H9 (cell line): ENCODE results near the gene YIPF1. TPM values are rescaled to one million over a fixed set of nuclear protein-coding genes. Genes with fewer than 3 reads are reported as not detected.

Source experiments
- DNase-seq: peaks from one replicate; pipeline ENCODE4 v3.0.0-alpha.2; 2017
- H2AFZ ChIP-seq: one replicate; pipeline ENCODE4 v1.6.1; 2013; ENCODE audit warnings: mild to moderate bottlenecking, low read length, control low read depth, moderate library complexity
- H2AK5ac ChIP-seq: 2 replicates; pipeline ENCODE4 v1.6.1; 2013; ENCODE audit warnings: low read length, control low read depth, mixed read lengths; ENCODE audit not compliant: insufficient read length
- H2BK120ac ChIP-seq: one replicate; pipeline ENCODE4 v1.6.1; 2013; ENCODE audit warnings: low read depth, mild to moderate bottlenecking, low read length, control low read depth, inconsistent platforms; ENCODE audit not compliant: poor library complexity, severe bottlenecking
- H2BK12ac ChIP-seq: 2 replicates; pipeline ENCODE4 v1.6.1; 2013; ENCODE audit warnings: low read length, control low read depth, mixed read lengths, low read depth; ENCODE audit not compliant: insufficient read length
- H2BK15ac ChIP-seq: 2 replicates; pipeline ENCODE4 v1.6.1; 2013; ENCODE audit warnings: low read depth, low read length, control low read depth
- H2BK20ac ChIP-seq: one replicate; pipeline ENCODE4 v1.6.1; 2013; ENCODE audit warnings: low read depth, mild to moderate bottlenecking, low read length, control low read depth, inconsistent platforms; ENCODE audit not compliant: poor library complexity, severe bottlenecking
- H2BK5ac ChIP-seq: 2 replicates; pipeline ENCODE4 v1.6.1; 2013; ENCODE audit warnings: low read length, control low read depth, mixed read lengths; ENCODE audit not compliant: insufficient read length
- H3K14ac ChIP-seq: 2 replicates; pipeline ENCODE4 v1.6.1; 2013; ENCODE audit warnings: low read length, control low read depth; ENCODE audit not compliant: insufficient read depth
- H3K18ac ChIP-seq: 2 replicates; pipeline ENCODE4 v1.6.1; 2013; ENCODE audit warnings: low read depth, mild to moderate bottlenecking, mixed read lengths, low read length, control low read depth; ENCODE audit not compliant: insufficient read length
- H3K23ac ChIP-seq: 2 replicates; pipeline ENCODE4 v1.6.1; 2013; ENCODE audit warnings: low read length, control low read depth, mixed read lengths, low read depth; ENCODE audit not compliant: insufficient read length
- H3K23me2 ChIP-seq: 2 replicates; pipeline ENCODE4 v1.6.1; 2013; ENCODE audit warnings: low read depth, mild to moderate bottlenecking, mixed read lengths, low read length, control low read depth; ENCODE audit not compliant: insufficient read length, poor library complexity, severe bottlenecking
- H3K27ac ChIP-seq: 2 replicates; pipeline ENCODE4 v1.5.1; 2013; ENCODE audit warnings: low read length, control low read depth, mixed read lengths, low read depth; ENCODE audit not compliant: insufficient read length
- H3K27me3 ChIP-seq: 2 replicates; pipeline ENCODE4 v1.6.1; 2013; ENCODE audit warnings: low read length, control low read depth, inconsistent platforms; ENCODE audit not compliant: insufficient read depth
- H3K4ac ChIP-seq: 2 replicates; pipeline ENCODE4 v1.6.1; 2013; ENCODE audit warnings: low read depth, mild to moderate bottlenecking, control low read depth, inconsistent platforms, low read length, moderate library complexity
- H3K4me1 ChIP-seq: 2 replicates; pipeline ENCODE4 v1.6.1; 2013; ENCODE audit warnings: low read length, control low read depth, inconsistent platforms; ENCODE audit not compliant: insufficient read depth
- H3K4me2 ChIP-seq: 2 replicates; pipeline ENCODE4 v1.6.1; 2013; ENCODE audit warnings: low read length, control low read depth, mixed read lengths; ENCODE audit not compliant: insufficient read length, insufficient read depth
- H3K56ac ChIP-seq: 2 replicates; pipeline ENCODE4 v1.6.1; 2013; ENCODE audit warnings: low read depth, mild to moderate bottlenecking, mixed read lengths, low read length, control low read depth; ENCODE audit not compliant: insufficient read length
- H3K79me1 ChIP-seq: 2 replicates; pipeline ENCODE4 v1.6.1; 2013; ENCODE audit warnings: low read depth, mild to moderate bottlenecking, moderate library complexity, low read length, control low read depth, inconsistent platforms; ENCODE audit not compliant: insufficient read depth, poor library complexity, severe bottlenecking
- H3K79me2 ChIP-seq: 2 replicates; pipeline ENCODE4 v1.6.1; 2013; ENCODE audit warnings: low read length, control low read depth, inconsistent platforms; ENCODE audit not compliant: insufficient read depth
- H3K9ac ChIP-seq: 2 replicates; pipeline ENCODE4 v1.6.1; 2013; ENCODE audit warnings: low read length, control low read depth, mixed read lengths; ENCODE audit not compliant: insufficient read length; ENCODE audit errors: extremely low read depth
- H3K9me3 ChIP-seq: one replicate; pipeline ENCODE4 v1.6.1; 2013; ENCODE audit warnings: low read depth, low read length, inconsistent platforms; ENCODE audit not compliant: control insufficient read depth
- H3T11ph ChIP-seq: one replicate; pipeline ENCODE4 v1.6.1; 2013; ENCODE audit warnings: mild to moderate bottlenecking, low read length, control low read depth, inconsistent platforms
- H4K20me1 ChIP-seq: one replicate; pipeline ENCODE4 v1.6.1; 2013; ENCODE audit not compliant: control insufficient read depth, insufficient read length, insufficient read depth
- H4K5ac ChIP-seq: 2 replicates; pipeline ENCODE4 v1.6.1; 2013; ENCODE audit warnings: low read depth, mild to moderate bottlenecking, mixed read lengths, low read length, control low read depth; ENCODE audit not compliant: insufficient read length
- H4K8ac ChIP-seq: replicated peaks from 2 replicates; pipeline ENCODE4 v1.6.1; 2013; ENCODE audit warnings: low read length, control low read depth, mixed read lengths, low read depth; ENCODE audit not compliant: insufficient read length
- H4K91ac ChIP-seq: 2 replicates; pipeline ENCODE4 v1.6.1; 2013; ENCODE audit warnings: low read depth, mild to moderate bottlenecking, moderate library complexity, mixed read lengths, low read length, control low read depth; ENCODE audit not compliant: insufficient read length
- H3K27ac Mint-ChIP-seq, 3 experiments: 2 replicates in 2 of 3; 3 replicates in 1 of 3; pipeline ENCODE4 v1.8.0; 2020 to 2021; ENCODE audit warnings: mixed read lengths in 3 of 3, mild to moderate bottlenecking in 1 of 3, moderate library complexity in 1 of 3
- H3K27me3 Mint-ChIP-seq: 2 replicates; pipeline ENCODE4 v1.8.0; 2021; ENCODE audit warnings: low read depth, mild to moderate bottlenecking, moderate library complexity, mixed read lengths
- H3K36me3 Mint-ChIP-seq, 3 experiments: 2 replicates in 2 of 3; 3 replicates in 1 of 3; pipeline ENCODE4 v1.8.0; 2020 to 2021; ENCODE audit warnings: low read depth in 3 of 3, mixed read lengths in 3 of 3; ENCODE audit not compliant: insufficient read depth in 1 of 3
- H3K4me1 Mint-ChIP-seq, 2 experiments: 2 replicates each; pipeline ENCODE4 v1.8.0; 2020; ENCODE audit warnings: mixed read lengths in 2 of 2
- H3K4me3 Mint-ChIP-seq, 2 experiments: 2 replicates in 1 of 2; 3 replicates in 1 of 2; pipeline ENCODE4 v1.8.0; 2020 to 2021; ENCODE audit warnings: mild to moderate bottlenecking in 2 of 2, mixed read lengths in 2 of 2, moderate library complexity in 1 of 2
- H3K9me3 Mint-ChIP-seq, 2 experiments: 2 replicates in 1 of 2; 3 replicates in 1 of 2; pipeline ENCODE4 v1.8.0; 2020; ENCODE audit warnings: mild to moderate bottlenecking in 2 of 2, mixed read lengths in 2 of 2, moderate library complexity in 1 of 2
- CTCF ChIP-seq: fragments of 200-600 bp; sonication (generic); conservative IDR thresholded peaks from 3 replicates; pipeline ENCODE4 v1.8.0; 2021; ENCODE audit warnings: antibody characterized with exemption, mild to moderate bottlenecking
- WGBS: extraction: QIAGEN DNeasy Blood & Tissue Kit; methylation state at CpG from one replicate; pipeline ENCODE4 v1.1.7; 2013; ENCODE audit warnings: missing lambda C conversion rate, low lambda C conversion rate, mixed read lengths; ENCODE audit not compliant: insufficient read length; ENCODE audit errors: extremely low coverage; 5-methylcytosine and 5-hydroxymethylcytosine counted together
- total RNA-seq: library from RNA; stranded (reverse); gene quantifications from 2 replicates; pipeline ENCODE4 v1.2.1, GENCODE V29; 2021

Gene YIPF1
- total RNA-seq, 1 experiment from 2014 or later: 29.1 TPM

- no peak overlapping the region for H4K8ac ChIP-seq
- H4K91ac ChIP-seq: no peak overlapping the region
- no peaks in the 10 kb centered on the region for H4K20me1 ChIP-seq
- no peak overlapping the region for H3K4ac ChIP-seq
- H3K23me2 ChIP-seq: no peaks in the 10 kb centered on the region
- no peak overlapping the region for H2BK20ac ChIP-seq
- Mint-ChIP-seq H3K9me3 (no peaks in the 10 kb centered on the region), H3K4me3 (no peak overlapping the region), H3K4me1 (peaks cover 19 to 23% of the 10 kb centered on the region in 2 experiments), H3K27me3 (no peaks in the 10 kb centered on the region; the same call in 1 of the 2 replicates), H3K36me3 (peaks cover 0 to 3% (median 3%) of the 10 kb centered on the region in 3 experiments; a peak in 1 of 7 replicates), H3K27ac (no peak overlapping the region)
- H2BK12ac ChIP-seq: no peak overlapping the region
- no CpG with 5 or more reads among the region's 3 CpGs for WGBS
- no peak overlapping the region for H2AFZ ChIP-seq
- no peak overlapping the region for H3K14ac ChIP-seq
- peaks cover 14% of the 10 kb centered on the region; the same call in 1 of the 2 replicates for H3K4me1 ChIP-seq
- no peak overlapping the region for H3K9ac ChIP-seq
- H2AK5ac ChIP-seq: no peak overlapping the region
- TF ChIP-seq CTCF: no peak
- DNase-seq: no peak
- H2BK120ac ChIP-seq: no peak overlapping the region
- no peaks in the 10 kb centered on the region for H3K9me3 ChIP-seq
- no peak overlapping the region for H3K56ac ChIP-seq
- H3K18ac ChIP-seq: no peak overlapping the region
- H2BK15ac ChIP-seq: no peak overlapping the region
- H3K27me3 ChIP-seq: no peaks in the 10 kb centered on the region
- no peak overlapping the region for H3K4me2 ChIP-seq
- H2BK5ac ChIP-seq: no peak overlapping the region
- no peak overlapping the region for H3K27ac ChIP-seq
- no peak overlapping the region for H4K5ac ChIP-seq
- no peak overlapping the region for H3K23ac ChIP-seq
- no peaks in the 10 kb centered on the region for H3K79me2 ChIP-seq
- no peaks in the 10 kb centered on the region for H3K79me1 ChIP-seq
- no peak overlapping the region for H3T11ph ChIP-seq
These were observed 20.3 kb upstream of the YIPF1 start for GRCh38 chr1:53909946-53910345.
